OCI-LY1 (cell line): ENCODE measurements around the gene MAGI1.

Source experiments
- H2AFZ ChIP-seq: fragments of 200-600 bp; sonication (generic), shearing (Covaris generic); 2 replicates; pipeline ENCODE4 v1.6.0; 2014; ENCODE audit warnings: antibody characterized with exemption, mild to moderate bottlenecking, low read length
- H3F3A ChIP-seq: fragments of 200-600 bp; sonication (generic), shearing (Covaris generic); 2 replicates; pipeline ENCODE4 v1.6.0; 2014; ENCODE audit warnings: mild to moderate bottlenecking, antibody characterized with exemption, low read length, moderate library complexity; ENCODE audit not compliant: insufficient read depth
- H3K27ac ChIP-seq: fragments of 200-600 bp; sonication (generic); 2 replicates; pipeline ENCODE4 v1.5.1; 2014; ENCODE audit warnings: low read length, mixed run types, mild to moderate bottlenecking, low read depth; ENCODE audit not compliant: poor library complexity, severe bottlenecking
- H3K27me3 ChIP-seq: fragments of 200-600 bp; sonication (generic); 2 replicates; pipeline ENCODE4 v1.6.0; 2014; ENCODE audit warnings: antibody characterized with exemption, mild to moderate bottlenecking, low read length, moderate library complexity; ENCODE audit not compliant: insufficient read depth
- H3K36me3 ChIP-seq: fragments of 200-600 bp; sonication (generic); 2 replicates; pipeline ENCODE4 v1.6.1; 2014; ENCODE audit warnings: mild to moderate bottlenecking, antibody characterized with exemption, low read length, moderate library complexity, mixed read lengths; ENCODE audit not compliant: insufficient read depth
- H3K4me1 ChIP-seq: fragments of 200-600 bp; sonication (generic); 2 replicates; pipeline ENCODE4 v1.5.1; 2014; ENCODE audit warnings: mild to moderate bottlenecking, low read length, moderate library complexity; ENCODE audit not compliant: insufficient read depth, severe bottlenecking
- H3K4me2 ChIP-seq: fragments of 200-600 bp; sonication (generic), shearing (Covaris generic); 2 replicates; pipeline ENCODE4 v1.6.1; 2014; ENCODE audit warnings: low read length
- H3K4me3 ChIP-seq: fragments of 200-600 bp; sonication (generic); 2 replicates; pipeline ENCODE4 v1.5.1; 2014; ENCODE audit warnings: low read length, low read depth, mild to moderate bottlenecking, mixed read lengths; ENCODE audit not compliant: poor library complexity, severe bottlenecking
- H3K79me2 ChIP-seq: fragments of 200-600 bp; shearing (Covaris generic); 2 replicates; pipeline ENCODE4 v1.6.1; 2016; ENCODE audit warnings: mixed run types, low read length, mixed read lengths; ENCODE audit not compliant: insufficient read depth
- H3K9ac ChIP-seq: fragments of 200-600 bp; sonication (generic), shearing (Covaris generic); 2 replicates; pipeline ENCODE4 v1.6.1; 2014; ENCODE audit warnings: mild to moderate bottlenecking, low read length, mixed read lengths
- H3K9me2 ChIP-seq: fragments of 200-600 bp; sonication (generic), shearing (Covaris generic); 2 replicates; pipeline ENCODE4 v1.6.1; 2014; ENCODE audit warnings: low read depth, mild to moderate bottlenecking, low read length, mixed read lengths
- H3K9me3 ChIP-seq: fragments of 200-600 bp; shearing (Covaris generic); 2 replicates; pipeline ENCODE4 v1.6.1; 2014; ENCODE audit warnings: low read length, mixed read lengths
- H4K20me1 ChIP-seq: fragments of 200-600 bp; sonication (generic), shearing (Covaris generic); 2 replicates; pipeline ENCODE4 v1.6.0; 2016; ENCODE audit warnings: mild to moderate bottlenecking, low read length; ENCODE audit not compliant: insufficient read depth
- EZH2 ChIP-seq: fragments of 200-600 bp; sonication (generic), shearing (Covaris generic); IDR thresholded peaks from 2 replicates; pipeline ENCODE4 v1.8.0; 2017; ENCODE audit warnings: borderline replicate concordance, mixed run types, mild to moderate bottlenecking, antibody characterized with exemption, low read length, moderate library complexity, mixed read lengths
- TF ChIP-seq, protein P1 (sequence below): fragments of 200-600 bp; sonication (generic), shearing (Covaris generic); IDR thresholded peaks from 2 replicates; pipeline ENCODE4 v1.5.1; 2017; ENCODE audit warnings: mild to moderate bottlenecking, antibody characterized with exemption, low read length, moderate library complexity, mixed read lengths

Gene MAGI1

DNA sequence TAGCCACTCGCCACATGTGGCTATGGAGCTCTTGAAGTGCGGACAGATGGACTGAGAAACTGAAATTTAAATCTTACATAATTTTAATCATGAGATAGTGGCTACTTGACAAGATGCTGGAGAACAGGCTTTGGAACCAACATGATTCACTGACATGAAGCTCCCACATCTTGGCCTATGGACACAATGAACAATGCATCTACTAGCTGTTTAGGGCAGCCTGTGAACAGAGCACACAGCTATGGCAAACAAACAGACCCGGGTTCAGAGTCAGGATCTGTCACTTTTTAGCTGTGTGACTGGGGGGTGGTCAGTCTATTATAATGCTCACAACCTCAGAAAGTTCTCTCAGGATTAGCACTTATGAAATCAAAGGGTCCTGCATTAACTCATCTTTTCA lies 616.6 kb downstream of the MAGI1 start:
- Histone ChIP-seq H3K27ac (no peak overlapping the region), H3K4me1 (no peaks in the 10 kb centered on the region), H4K20me1 (no peaks in the 10 kb centered on the region), H3K27me3 (no peaks in the 10 kb centered on the region), H3K4me3 (no peak overlapping the region), H3K4me2 (no peak overlapping the region), H3K9me3 (no peaks in the 10 kb centered on the region), H3K9me2 (no peaks in the 10 kb centered on the region), H3K79me2 (no peaks in the 10 kb centered on the region), H2AFZ (no peak overlapping the region), H3K36me3 (no peaks in the 10 kb centered on the region), H3K9ac (no peak overlapping the region), H3F3A (no peaks in the 10 kb centered on the region)
- no peak for TF ChIP-seq EZH2
- TF ChIP-seq, protein P1, sequence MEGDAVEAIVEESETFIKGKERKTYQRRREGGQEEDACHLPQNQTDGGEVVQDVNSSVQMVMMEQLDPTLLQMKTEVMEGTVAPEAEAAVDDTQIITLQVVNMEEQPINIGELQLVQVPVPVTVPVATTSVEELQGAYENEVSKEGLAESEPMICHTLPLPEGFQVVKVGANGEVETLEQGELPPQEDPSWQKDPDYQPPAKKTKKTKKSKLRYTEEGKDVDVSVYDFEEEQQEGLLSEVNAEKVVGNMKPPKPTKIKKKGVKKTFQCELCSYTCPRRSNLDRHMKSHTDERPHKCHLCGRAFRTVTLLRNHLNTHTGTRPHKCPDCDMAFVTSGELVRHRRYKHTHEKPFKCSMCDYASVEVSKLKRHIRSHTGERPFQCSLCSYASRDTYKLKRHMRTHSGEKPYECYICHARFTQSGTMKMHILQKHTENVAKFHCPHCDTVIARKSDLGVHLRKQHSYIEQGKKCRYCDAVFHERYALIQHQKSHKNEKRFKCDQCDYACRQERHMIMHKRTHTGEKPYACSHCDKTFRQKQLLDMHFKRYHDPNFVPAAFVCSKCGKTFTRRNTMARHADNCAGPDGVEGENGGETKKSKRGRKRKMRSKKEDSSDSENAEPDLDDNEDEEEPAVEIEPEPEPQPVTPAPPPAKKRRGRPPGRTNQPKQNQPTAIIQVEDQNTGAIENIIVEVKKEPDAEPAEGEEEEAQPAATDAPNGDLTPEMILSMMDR = no peak

DNA sequence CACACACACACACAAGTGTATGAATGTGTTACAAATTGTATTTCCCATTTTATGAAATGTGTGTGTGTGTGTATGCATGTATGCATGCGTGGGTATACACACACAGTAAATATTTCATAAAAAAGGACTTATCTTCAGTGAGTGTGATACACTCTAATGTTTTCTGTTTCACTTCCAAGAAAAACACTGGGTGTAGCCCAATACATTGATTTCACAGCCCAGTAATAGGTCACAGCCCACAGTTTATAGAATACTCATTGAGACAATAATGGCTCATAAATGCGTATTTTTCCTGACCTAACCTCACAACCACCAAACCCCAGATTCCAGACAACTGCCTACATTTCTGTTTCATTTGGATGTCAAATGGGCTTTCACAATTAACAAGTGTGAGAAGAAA lies 619.5 kb downstream of the MAGI1 start:
- Histone ChIP-seq H3K4me3 (no peak overlapping the region), H3K4me1 (no peaks in the 10 kb centered on the region), H3F3A (no peaks in the 10 kb centered on the region), H3K27me3 (no peaks in the 10 kb centered on the region), H4K20me1 (no peaks in the 10 kb centered on the region), H3K9ac (no peak overlapping the region), H3K9me3 (no peaks in the 10 kb centered on the region), H3K9me2 (no peaks in the 10 kb centered on the region), H3K79me2 (no peaks in the 10 kb centered on the region), H3K36me3 (no peaks in the 10 kb centered on the region), H2AFZ (no peak overlapping the region), H3K4me2 (no peak overlapping the region), H3K27ac (no peak overlapping the region)
- no peak for TF ChIP-seq EZH2
- TF ChIP-seq, protein P1 = no peak

DNA sequence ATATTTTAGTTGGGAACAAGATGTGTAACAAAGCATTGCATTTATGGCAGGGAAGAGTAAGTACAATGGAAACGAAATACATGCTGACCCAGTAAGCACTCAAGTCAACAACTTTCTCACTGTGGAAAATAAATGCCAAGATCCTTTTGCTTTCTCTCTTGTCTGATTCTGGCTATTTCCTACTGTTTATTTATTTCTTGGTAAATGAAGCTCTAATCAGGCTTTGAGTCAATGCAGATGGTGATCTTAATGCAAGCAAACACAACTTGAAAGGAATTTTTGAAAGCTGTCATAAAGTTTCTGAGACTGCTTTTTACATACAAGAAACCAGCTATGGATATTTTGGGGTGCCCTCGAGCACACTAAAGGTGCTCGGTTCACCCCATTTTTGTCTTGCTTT lies 624.8 kb downstream of the MAGI1 start:
- Histone ChIP-seq H3K9me2 (no peaks in the 10 kb centered on the region), H4K20me1 (no peaks in the 10 kb centered on the region), H3K27ac (no peak overlapping the region), H3K27me3 (no peaks in the 10 kb centered on the region), H3K4me1 (no peaks in the 10 kb centered on the region), H3K9me3 (no peaks in the 10 kb centered on the region), H3K36me3 (no peaks in the 10 kb centered on the region), H3K4me2 (no peak overlapping the region), H3F3A (no peaks in the 10 kb centered on the region), H3K4me3 (no peak overlapping the region), H2AFZ (no peak overlapping the region), H3K9ac (no peak overlapping the region), H3K79me2 (no peaks in the 10 kb centered on the region)
- no peak for TF ChIP-seq EZH2
- TF ChIP-seq, protein P1 = no peak
